Kidney (tissue), 14 donors: ENCODE measurements around the gene R3HDM1. TPM values are rescaled to one million over a fixed set of nuclear protein-coding genes. Genes with fewer than 3 reads are reported as not detected.
A peak's percentile ranks its signal among the peaks of the same experiment; 100 is the strongest.

Source experiments
- DNase-seq, 5 donors: peaks; one replicate each; pipeline ENCODE4 v3.0.0-alpha.2; 2013 to 2020
- FAIRE-seq: peaks from 2 replicates; lab custom pipeline; 2012; peaks lifted over from hg19 to GRCh38; lab: Jason Lieb, UNC
- H3K27ac ChIP-seq, 2 donors: one replicate each; pipeline ENCODE4 v1.7.0; 2013; ENCODE audit warnings: low read depth in 2 of 2, low read length in 2 of 2, inconsistent platforms in 1 of 2
- H3K27me3 ChIP-seq: one replicate; pipeline ENCODE4 v1.7.1; 2013; ENCODE audit warnings: low read length, inconsistent platforms; ENCODE audit not compliant: control insufficient read depth, insufficient read depth
- H3K36me3 ChIP-seq, 3 donors: one replicate each; pipeline versions ENCODE4 v1.7.0 to v1.7.1; 2013; ENCODE audit warnings: low read length in 3 of 3, control low read depth in 1 of 3, inconsistent platforms in 1 of 3; ENCODE audit not compliant: insufficient read depth in 3 of 3, control insufficient read depth in 2 of 3
- H3K4me1 ChIP-seq, 3 donors: one replicate each; pipeline versions ENCODE4 v1.7.0 to v1.7.1; 2013; ENCODE audit warnings: low read length in 3 of 3, inconsistent platforms in 1 of 3, low read depth in 1 of 3; ENCODE audit not compliant: control insufficient read depth in 2 of 3, insufficient read depth in 2 of 3
- H3K4me3 ChIP-seq, 3 donors: one replicate each; pipeline versions ENCODE4 v1.7.0 to v1.8.1; 2013; ENCODE audit warnings: low read length in 3 of 3, control low read depth in 1 of 3, inconsistent platforms in 1 of 3
- H3K9ac ChIP-seq, 3 donors: one replicate each; pipeline versions ENCODE4 v1.7.0 to v1.7.1; 2013; ENCODE audit warnings: low read length in 3 of 3, control low read depth in 1 of 3, inconsistent platforms in 1 of 3
- H3K9me3 ChIP-seq, 3 donors: one replicate each; pipeline versions ENCODE4 v1.7.0 to v1.7.1; 2013; ENCODE audit warnings: low read length in 3 of 3, control low read depth in 1 of 3, inconsistent platforms in 1 of 3; ENCODE audit not compliant: control insufficient read depth in 2 of 3, insufficient read depth in 1 of 3
- intact Hi-C: fragments of 100-400 bp; cut with DNase I; formaldehyde crosslinking; loops from one replicate; pipeline ENCODE4 v1.11.1; 2022
- polyA plus RNA-seq: library from polyadenylated mRNA; stranded (reverse); fragments of 350-450 nt; fragmentation: Illumina TruSeq; extraction: RNeasy Lipid Tissue Mini Kit (QIAGEN cat#74804); gene quantifications from one replicate; pipeline ENCODE4 v1.2.3, GENCODE V29; 2014; ENCODE audit warnings: low read depth, low replicate concordance; ENCODE audit not compliant: insufficient read depth
- total RNA-seq: library from RNA; stranded (reverse); fragmentation: NEBNext Ultra II Directional; extraction: Animal tissue kit (Norgen Biotek cat#: 25700); gene quantifications from one replicate; pipeline ENCODE4 v1.2.1, GENCODE V29; 2021
- TF ChIP-seq, protein P1 (sequence below): IDR thresholded peaks from 3 replicates; pipeline ENCODE4 v1.5.1; 2012; ENCODE audit warnings: mild to moderate bottlenecking, moderate library complexity, borderline replicate concordance; ENCODE audit not compliant: insufficient read depth; ENCODE audit errors: extremely low read depth
- donor health status: control.
- donor health status: control.
- donor health status: control.
- donor health status: control.
- donor health status: control.
- donor health status: DM: yes; HTN: yes; CAD: no.
- donor health status: Normal renal cell carcinoma (clear cell type).

R3HDM1 gene
- total and polyA plus RNA-seq, 2 donors from 2014 or later, result 9.2 to 31.8 TPM

DNA sequence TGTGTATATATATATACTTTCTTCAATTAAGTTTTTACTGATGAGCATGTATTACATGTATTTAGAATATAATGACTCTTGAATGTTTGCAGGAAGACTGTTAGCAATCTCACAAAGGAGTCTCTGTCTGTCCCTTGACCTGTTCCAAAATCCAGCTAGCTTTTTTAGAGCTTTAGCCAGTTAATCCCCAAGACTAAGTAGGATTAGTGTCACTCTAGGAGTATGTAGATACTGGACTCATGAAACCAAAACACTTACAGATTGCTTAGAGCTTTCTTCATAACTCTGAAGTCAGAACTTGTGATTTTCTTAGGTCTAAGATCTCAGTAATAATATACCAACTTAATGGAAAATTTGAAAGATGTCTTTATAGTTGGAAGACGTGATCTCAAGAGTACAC is 212.6 kb downstream of the R3HDM1 start:
- H3K9ac ChIP-seq, result no peak overlapping the region
- no peak for FAIRE-seq
- peaks cover 0 to under 1% (median 0%) of the 10 kb centered on the region in 3 donors for H3K36me3 ChIP-seq
- H3K4me1 ChIP-seq, result peaks cover 2 to 10% (median 6%) of the 10 kb centered on the region in 3 donors
- H3K9me3 ChIP-seq, result no peaks in the 10 kb centered on the region
- intact Hi-C loops, result no loop called here
- TF ChIP-seq, protein P1, sequence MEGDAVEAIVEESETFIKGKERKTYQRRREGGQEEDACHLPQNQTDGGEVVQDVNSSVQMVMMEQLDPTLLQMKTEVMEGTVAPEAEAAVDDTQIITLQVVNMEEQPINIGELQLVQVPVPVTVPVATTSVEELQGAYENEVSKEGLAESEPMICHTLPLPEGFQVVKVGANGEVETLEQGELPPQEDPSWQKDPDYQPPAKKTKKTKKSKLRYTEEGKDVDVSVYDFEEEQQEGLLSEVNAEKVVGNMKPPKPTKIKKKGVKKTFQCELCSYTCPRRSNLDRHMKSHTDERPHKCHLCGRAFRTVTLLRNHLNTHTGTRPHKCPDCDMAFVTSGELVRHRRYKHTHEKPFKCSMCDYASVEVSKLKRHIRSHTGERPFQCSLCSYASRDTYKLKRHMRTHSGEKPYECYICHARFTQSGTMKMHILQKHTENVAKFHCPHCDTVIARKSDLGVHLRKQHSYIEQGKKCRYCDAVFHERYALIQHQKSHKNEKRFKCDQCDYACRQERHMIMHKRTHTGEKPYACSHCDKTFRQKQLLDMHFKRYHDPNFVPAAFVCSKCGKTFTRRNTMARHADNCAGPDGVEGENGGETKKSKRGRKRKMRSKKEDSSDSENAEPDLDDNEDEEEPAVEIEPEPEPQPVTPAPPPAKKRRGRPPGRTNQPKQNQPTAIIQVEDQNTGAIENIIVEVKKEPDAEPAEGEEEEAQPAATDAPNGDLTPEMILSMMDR, result no peak
- H3K27ac ChIP-seq, result no peak overlapping the region
- no peak for DNase-seq
- no peaks in the 10 kb centered on the region for H3K27me3 ChIP-seq
- no peak overlapping the region for H3K4me3 ChIP-seq

DNA sequence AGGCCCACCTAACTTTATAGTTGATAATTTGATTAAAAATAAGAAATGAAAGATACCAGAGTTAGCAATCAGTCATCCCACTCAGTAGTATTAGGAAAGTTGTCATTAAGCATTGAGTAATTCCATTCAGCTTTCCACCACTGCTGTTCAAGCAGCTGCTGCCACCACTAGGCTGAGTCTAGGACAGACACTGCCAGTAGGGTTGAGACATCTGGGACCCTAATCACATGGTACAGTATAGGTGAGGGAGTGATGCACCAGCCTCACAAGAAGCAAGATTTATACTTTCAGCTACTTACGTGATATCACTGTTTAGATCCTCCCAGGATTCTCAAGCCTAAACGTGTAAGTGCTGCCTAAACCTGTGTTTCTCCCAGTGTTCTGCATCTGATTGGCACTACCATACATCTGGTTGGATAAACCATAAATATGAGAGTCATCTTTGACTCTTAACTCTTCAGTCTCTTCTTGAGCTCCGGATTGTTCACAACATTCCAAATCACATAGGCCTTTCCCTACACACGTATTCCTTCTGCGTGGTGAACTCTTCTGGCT is 213.6 kb downstream of the R3HDM1 start:
- FAIRE-seq, result no peak
- no peak overlapping the region for H3K27ac ChIP-seq

DNA sequence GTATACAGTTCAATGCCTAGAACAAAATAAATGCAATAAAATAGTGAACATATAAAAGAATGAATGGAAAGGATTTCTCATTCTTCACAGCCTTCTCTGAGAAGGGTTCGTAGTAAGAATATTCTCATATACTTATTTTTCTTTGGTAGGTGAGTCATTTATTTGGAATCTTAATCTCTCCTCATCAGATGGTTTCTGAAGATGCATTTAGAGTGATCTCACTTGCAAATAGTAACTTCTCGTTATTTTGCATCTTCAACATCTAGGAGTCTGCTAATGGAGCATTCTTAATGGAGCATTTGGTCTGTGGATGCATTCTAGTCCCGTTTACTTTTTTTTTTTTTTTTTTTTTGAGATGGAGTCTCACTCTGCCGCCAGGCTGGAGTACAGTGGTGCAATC is 214.3 kb downstream of the R3HDM1 start:
- no peak for FAIRE-seq
- peaks cover 2 to 9% (median 3%) of the 10 kb centered on the region in 3 donors for H3K36me3 ChIP-seq
- H3K27ac ChIP-seq, result no peak overlapping the region
- DNase-seq, result no peak
- H3K9ac ChIP-seq, result no peak overlapping the region
- intact Hi-C loops, result no loop called here
- no peaks in the 10 kb centered on the region for H3K27me3 ChIP-seq
- TF ChIP-seq, protein P1, result no peak
- H3K4me3 ChIP-seq, result no peak overlapping the region
- no peaks in the 10 kb centered on the region for H3K9me3 ChIP-seq
- peaks cover 2 to 10% (median 6%) of the 10 kb centered on the region in 3 donors for H3K4me1 ChIP-seq

More for the DNA sequence above, 213.6 kb downstream of the R3HDM1 start:
- H3K9ac ChIP-seq, result no peak overlapping the region
- TF ChIP-seq, protein P1, result no peak
- H3K4me3 ChIP-seq, result no peak overlapping the region
- DNase-seq, result peak in 1 of 5 donors; percentile 5
- H3K4me1 ChIP-seq, result peaks cover 2 to 10% (median 6%) of the 10 kb centered on the region in 3 donors
- intact Hi-C loops, result no loop called here
- peaks cover 2 to 8% (median 3%) of the 10 kb centered on the region in 3 donors for H3K36me3 ChIP-seq
- no peaks in the 10 kb centered on the region for H3K9me3 ChIP-seq
- H3K27me3 ChIP-seq, result no peaks in the 10 kb centered on the region
